Measurements from ENCODE around the gene SLC12A8.

Gene SLC12A8, protein sequence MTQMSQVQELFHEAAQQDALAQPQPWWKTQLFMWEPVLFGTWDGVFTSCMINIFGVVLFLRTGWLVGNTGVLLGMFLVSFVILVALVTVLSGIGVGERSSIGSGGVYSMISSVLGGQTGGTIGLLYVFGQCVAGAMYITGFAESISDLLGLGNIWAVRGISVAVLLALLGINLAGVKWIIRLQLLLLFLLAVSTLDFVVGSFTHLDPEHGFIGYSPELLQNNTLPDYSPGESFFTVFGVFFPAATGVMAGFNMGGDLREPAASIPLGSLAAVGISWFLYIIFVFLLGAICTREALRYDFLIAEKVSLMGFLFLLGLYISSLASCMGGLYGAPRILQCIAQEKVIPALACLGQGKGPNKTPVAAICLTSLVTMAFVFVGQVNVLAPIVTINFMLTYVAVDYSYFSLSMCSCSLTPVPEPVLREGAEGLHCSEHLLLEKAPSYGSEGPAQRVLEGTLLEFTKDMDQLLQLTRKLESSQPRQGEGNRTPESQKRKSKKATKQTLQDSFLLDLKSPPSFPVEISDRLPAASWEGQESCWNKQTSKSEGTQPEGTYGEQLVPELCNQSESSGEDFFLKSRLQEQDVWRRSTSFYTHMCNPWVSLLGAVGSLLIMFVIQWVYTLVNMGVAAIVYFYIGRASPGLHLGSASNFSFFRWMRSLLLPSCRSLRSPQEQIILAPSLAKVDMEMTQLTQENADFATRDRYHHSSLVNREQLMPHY

DNA sequence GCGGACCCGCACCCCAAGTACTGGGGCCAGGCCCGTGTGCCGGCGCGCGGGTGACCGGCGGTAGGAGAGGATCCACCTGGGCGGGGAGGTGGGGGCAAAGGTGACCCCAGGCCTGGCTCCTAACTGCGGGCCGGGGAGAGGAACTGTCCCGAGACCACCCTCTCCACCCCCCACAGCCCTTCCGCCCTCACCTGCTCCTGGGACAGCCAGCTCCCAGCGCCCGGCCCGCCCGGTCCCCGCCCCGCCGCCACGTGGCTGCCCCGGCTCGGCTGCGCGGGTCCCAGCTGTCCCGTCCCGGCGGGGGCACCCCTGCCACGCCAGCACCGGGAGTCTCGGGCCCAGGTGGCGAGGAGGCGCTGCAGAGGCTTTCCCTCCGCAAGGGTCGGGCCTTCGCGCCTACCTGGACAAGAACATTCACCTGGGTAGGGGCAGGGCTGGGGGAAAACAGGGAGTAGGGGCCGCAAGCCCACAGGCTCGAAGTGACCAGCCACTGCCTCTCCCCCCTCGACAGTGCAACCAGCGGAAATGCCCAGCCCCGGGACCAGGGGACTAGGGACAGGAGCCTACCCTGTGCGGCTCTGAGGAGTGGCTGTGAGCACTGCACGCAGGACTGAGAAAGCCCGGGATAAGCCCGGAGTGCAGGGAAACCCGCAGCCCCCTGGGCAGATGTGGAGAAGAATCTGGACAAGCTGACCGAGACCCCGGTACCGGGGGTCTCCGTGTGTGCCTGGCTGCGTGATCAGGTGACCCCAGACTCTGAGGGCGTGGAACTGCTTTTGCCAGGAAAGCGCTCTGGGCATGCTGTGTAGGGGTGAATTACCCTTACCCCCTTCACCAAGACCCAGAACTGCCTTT, at the start of gene SLC12A8:
Gene SLC12A8 (minus strand): TSS at position 240 of the 855 bp plus-strand sequence. CDS start 1,399 bp downstream, outside the sequence.
- peak; percentile 17 for DNase-seq

DNA sequence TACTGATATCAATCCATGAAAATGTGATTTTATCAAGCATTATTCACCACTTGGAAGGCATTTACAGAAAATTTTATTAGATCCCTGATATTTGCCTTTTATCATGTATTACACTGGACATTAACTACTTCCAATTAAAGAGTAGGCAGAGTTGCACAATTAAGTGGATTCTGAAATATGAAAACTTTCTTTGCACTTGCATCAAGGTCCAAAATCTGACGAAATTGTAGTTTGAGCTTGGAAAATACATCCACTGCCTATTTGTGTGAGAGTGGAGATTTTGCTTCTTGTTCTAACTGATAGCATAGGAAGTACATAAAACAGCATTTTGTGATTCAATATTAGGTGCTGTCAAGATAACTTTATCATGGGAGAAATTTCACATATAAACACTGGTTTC, 49.6 kb upstream of the SLC12A8 start:
- DNase-seq: no peak

DNA sequence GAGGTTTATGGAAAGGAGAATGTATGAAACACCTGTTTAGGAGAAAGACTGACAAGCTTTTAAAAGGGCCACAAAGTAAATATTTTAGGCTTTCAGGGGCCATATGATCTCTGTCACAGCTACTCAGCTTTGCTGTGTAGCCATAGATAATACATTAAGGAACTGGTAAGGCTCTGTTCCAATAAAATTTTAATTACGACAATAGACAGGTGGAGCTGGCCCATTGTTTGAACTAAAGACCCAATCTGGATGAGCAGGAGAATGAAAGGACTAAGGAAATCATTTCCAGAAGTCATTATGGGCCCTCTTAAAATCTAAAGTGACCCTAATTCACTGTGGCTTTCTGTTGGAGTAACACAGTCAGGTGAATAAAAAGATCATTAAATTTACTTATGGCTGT, 48.5 kb upstream of the SLC12A8 start:
- DNase-seq: no peak

DNA sequence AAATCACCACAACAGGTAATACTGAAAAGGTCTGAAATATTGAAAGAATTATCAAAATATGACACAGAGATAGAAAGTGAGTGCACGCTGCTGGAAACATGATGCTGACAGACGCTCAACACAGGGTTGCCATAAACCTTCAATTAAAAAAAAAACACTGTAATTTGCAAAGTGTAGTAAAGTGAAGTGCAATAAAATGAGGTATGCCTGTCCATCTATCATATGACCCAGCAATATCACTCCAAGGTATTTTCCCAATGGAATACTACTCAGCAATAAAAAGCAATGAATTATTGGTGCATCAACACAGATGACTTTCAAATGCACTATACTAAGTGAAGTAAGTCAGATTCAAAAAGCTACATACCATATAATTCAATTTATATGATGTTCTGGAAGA, 47.6 kb upstream of the SLC12A8 start:
- no peak for DNase-seq

DNA sequence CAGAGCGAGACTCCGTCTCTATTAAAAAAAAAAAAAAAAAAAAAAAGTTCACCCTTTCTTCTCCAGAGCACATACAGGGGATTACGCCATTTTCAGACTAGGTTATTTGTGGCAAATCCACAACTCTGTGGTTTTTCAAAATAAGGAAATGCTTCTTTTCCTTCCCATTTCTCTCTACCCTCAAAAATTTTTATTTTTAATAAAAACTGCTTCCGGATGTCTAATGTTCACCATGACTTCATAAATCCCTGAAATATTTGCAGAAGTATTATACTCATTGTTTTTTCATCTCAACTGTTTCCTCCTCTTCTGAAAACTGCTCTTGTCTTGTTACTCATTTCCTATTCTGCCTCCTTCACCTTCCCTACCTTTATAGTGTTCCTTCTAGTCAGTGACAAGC, 45.0 kb upstream of the SLC12A8 start:
- no peak for DNase-seq

DNA sequence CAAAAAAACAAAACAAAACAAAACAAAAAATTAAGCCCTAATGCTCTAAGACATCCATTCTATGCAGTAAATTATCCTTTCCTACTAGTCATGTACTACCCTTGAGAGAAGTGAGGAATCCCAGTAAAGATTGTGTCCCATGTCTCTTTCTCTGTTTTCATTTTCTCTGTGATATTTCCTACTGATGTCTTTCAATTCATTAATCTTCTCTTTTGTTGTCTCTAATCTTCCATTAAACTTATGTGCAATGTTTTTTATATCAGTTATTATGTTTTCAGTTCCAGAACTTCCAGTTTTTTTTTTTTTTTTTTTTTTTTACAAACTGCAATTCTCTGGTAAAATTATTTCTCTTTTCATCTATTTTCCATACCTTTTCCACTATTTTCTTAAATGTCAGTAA, 44.1 kb upstream of the SLC12A8 start:
- no peak for DNase-seq

DNA sequence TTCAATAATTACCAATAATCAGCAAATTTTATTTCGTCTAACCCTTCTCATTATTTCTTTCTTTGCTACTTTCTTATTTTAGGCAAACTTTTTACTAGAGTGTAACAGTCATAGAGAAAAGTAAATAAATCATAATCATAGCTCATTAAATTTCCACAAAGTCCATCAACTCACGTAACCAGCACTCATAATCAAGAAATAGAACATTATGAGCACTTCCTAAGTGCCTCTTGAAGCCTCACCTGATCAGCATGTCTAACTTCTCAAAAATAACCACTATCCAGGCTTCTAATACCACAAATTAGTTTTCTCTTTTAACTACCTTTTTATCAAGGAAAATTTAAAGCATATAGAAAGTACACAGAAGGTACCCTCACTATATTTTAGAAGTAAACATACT, 38.4 kb upstream of the SLC12A8 start:
- DNase-seq: no peak

DNA sequence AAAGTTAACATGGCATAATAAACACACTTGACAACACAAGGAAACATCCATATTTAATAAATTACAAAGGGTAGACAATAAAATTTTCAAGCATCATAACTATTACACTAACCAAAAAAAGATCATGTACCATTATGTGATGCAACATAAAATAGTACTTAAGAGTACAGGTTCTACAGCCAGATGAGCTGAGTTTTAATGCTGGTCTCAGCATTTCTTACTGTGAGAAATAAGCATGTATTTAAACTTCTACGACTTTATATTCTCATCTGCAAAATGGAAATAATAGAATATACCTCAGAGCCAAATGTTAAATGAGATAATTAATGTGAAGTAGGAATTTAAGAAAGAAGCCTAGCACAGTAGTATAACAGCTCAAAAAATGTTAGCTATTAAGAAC, 33.7 kb upstream of the SLC12A8 start:
- DNase-seq: no peak

DNA sequence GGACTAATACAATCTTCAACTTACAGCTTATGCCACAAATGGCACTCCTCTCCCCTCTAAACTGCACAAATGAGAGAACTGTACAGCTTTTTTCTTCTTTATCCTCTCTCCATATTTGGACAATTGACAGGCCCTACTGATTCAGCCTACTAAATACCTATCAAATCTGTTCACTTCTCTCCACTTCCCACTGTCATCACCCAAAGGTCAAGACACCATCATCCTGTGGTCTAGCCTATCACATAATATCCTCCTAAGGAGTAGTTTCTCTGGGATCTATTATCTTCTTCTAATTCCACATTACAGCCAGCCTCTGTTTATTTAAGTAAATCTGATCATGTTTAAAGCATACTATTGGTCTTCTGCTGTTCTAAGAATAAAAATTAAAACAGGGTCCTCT, 33.0 kb upstream of the SLC12A8 start:
- DNase-seq: no peak

DNA sequence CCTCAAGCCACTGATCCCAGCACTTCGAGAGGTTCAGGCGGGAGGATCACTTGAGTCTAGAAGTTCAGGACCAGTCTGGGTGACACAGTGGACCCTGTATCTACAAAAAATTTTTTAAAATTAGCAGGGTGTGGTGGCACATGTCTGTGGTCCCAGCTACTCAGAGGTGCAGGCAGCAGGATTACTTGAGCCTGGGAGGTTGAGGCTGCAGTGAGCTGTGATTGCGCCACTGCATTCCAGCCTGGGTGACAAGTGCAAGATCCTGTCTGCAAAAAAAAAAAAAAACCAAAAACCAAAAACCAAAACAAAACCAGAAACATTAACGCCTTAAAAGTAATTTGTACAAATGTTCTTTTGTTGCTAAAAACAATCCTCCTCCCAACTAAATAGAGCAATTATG, 27.9 kb upstream of the SLC12A8 start:
- no peak for DNase-seq

DNA sequence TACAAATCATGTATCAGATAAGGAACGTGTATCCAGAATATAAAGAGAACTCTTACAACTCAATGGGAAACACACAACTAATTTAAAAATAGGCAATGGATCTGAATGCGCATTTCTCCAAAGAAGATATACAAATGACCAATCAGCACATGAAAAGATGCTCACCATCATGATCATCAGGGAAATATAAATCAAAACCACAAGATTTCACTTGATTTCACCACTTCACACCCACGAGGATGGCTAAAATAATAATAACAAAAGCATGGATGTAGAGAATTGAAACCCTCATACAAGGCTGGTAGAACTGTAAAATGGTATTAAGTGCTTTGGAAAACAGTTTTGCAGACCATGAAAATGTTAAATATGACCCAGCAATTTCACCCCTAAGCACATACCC, 26.7 kb upstream of the SLC12A8 start:
- DNase-seq: no peak

DNA sequence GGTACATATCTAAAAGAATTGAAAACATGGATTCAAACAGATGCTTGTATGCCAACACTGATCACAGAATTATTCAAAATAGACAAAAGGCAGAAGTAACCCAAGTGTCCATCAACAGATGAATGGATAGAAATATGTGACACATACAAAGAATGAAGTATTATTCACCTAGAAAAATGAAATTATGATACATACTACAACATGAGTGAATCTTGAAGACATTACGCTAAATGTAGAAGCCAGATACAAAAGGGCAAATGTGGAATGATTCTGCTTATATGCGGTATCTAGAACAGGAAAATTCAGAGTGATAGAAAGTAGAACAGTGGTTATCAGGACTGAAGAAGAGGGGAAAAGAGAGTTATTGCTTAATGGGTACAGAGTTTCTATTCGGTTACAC, 26.2 kb upstream of the SLC12A8 start:
- no peak for DNase-seq

DNA sequence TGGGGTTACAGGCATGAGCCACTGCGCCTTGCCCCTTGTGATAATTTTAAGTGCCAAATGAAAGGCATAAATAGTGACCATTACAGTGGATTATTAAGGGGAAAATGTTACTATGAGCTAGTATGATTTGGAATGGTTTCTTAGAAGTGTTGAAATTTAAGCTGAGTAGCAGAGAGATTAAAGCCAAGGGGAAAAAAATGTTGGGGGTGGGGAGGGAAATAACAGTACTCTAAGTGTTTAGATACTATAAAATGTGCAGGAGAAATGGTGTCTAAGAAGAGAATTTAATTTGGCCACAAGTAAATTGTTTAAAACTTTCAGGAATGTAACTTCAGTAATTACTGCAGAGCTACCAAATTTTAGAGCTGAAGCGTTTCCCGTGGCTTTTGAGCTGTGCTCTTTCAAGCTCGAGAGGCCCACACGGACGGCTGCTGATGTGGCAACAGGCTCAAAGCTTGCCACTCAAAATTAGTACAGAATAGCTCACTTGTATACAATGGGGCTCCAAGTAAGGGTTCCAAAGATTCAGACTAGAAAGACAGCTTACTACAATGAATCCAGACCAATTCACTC, 23.9 kb upstream of the SLC12A8 start:
- DNase-seq: no peak

DNA sequence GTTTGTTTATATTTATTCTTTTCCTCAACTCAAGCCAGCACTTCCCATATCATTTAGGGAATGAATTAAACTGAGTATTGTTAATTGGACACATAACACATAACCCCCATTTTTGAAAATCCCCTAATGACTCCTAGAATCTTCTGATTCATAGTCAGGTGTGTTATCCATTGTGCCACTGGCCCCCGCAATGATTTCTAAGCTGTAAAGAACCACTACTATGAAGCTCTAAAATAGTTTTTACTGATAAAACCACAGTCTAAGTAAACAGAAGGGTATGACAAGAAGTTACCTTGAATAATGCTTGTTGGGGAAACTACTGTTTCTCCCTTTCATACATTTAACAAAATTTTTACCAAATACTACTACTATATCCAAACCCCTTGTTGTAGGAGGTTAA, 22.3 kb upstream of the SLC12A8 start:
- no peak for DNase-seq

DNA sequence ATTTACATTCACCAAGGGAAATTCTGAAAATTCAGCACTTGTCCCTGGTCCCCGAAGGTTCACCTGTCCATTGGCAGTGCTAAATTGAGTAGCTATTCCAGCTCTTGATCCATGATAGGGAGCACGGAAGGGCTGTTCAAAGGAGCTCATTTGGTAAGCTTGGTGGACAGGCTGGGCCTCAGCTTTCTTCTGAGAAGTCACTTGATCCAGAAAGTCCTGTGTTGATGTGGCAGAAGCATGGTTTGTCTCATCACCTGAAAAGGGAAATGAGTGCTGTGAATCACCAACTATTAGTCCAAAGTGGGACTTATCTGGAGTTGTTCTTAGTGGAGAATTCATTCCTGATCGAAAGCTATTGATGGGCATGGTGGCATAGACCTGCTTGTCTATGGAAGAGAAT, 19.9 kb upstream of the SLC12A8 start:
- DNase-seq: no peak

DNA sequence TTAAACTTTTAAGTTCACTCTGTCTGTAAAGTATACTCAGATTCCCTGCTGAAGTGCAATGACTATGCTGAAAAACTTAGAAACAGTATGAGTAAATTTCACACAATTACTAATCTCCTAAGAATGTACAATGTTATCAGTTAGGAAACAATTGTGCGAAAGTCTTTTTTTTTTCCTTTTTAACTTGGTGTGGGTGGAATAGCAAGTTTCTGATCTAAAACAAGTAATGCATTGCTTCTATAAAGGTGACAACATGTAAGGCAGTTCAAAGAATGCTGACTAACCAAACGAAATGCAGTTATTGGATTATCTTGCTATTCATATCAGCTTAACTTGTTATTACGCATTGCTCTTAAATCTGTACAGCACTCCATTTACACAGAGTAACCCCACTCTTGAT, 19.3 kb upstream of the SLC12A8 start:
- DNase-seq: no peak

DNA sequence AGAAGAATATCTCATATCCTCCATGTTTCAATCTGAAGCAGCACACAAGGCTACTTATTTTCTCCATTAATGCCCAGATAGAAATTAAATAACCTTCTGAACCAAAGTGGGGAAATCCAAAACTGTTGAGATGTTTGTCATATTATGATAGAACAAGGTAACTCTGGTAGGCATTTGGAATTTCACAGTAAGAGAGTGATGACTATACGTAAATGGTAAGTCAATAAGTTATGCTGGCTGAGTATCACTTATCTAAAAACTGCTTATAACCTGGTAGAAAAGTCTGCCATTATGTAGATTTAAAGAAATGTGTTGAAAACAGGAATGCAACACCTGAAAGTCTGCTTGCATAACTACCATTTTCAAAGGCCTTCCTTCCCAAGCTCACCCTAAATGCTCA, 17.2 kb upstream of the SLC12A8 start:
- no peak for DNase-seq

DNA sequence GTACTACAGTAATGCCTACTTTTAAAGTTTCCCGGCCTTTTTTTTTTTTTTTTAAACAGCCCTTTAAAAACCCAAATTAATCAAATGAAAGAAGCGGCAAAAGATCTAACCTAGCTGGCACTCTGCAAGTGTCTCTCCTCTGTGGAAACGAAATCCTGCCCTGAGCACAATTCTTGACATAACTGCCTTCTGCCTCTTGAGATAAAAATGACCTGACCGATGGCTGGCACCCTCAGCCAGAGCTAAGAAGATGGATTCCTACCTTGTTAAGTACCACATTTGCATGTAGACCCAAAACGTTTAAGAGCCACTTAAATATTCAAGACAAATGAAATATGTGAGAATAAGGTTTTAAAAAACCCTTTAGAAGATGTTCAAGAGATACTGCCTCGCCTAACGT, 16.6 kb upstream of the SLC12A8 start:
- DNase-seq: no peak

DNA sequence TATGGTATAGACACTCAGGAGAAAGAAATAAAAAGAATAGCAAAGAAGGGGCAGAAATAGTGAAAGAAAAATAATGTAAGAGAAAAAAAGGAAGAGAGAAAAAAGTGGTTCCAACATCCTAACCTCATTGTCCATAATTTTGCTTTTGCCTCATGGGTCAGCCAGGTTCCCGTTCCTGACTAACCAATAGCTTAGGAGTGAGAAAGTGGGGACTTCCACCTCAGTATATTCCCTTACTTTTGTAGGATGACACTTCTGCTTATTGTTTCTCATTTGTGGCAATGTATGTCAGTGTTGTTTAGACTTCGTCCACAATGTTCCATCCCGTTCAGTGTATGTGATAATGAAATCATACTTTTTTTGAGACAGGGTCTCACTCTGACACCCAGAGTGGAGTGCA, 9.3 kb upstream of the SLC12A8 start:
- no peak for DNase-seq

DNA sequence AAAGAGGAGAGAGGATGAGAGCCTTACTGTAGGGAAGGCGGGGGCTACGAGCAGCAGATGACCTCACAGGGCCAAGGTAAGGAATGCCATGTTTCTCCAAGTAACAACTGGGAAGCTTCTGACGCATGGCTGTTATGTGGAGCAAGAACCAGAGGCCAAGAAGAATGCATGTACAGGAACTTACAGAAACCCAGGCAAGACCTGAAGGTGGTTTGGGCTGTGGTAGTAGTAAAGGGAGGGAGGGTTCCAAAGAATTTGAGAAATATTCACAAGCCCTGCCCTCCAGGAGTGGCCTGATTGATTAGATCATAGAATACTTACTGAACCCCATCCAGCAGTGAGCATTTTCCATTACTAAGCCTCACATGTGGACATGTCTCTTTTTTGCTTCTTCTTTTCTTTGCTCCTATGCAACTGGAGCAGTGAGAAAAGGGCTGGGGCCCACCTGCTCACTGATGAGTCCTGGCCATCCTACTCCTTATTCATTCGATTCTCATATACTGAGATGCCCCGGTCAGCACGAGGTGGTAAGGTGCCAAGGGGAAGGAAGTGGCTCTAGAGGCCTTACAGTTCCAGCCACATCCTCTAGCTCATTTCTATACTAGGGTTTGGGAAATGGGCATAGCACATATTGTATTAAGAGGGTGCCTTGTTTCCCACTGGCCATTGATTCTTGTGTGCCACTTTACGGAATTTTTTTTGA, 8.3 kb upstream of the SLC12A8 start:
- no peak for DNase-seq

DNA sequence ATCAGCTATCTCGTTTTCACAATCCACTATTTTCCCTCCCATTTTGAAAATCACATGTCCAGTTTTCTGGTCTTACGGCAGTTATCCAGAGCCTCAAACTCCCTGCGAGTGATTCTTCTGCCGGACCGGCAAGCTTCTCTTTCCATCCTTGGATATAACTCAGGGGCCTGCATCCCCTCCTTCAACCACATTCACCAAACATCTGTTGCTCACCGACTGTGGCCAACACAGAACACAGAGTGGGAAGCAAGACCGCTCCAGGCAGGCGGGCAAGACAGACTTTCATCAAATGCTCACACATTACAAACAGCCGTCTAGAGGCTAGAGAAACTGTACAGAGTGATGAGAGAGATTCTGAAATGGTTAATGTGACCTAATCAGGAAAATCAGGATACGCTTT, 7.6 kb upstream of the SLC12A8 start:
- DNase-seq: no peak

DNA sequence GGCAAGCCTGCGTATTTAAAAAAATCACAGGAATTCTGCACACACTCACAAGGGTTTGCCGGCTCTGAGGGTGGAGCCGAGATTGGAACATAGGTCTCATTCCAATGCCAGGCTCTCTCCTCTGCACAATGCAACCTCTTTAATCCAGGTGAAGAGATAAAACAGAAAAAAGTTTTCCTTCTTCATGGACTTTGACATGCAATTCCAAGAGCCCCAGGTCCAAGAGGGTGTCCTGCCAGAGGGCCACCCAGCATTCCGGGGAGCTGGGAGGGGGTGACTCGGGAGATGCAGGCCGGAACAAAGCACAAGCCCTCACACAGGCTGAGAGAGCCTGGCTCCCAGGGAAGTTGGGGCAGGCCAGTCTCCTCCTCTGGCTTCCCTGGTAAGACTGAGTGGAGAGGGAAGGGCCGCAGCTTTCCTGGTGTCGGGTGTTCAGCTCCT, 6.7 kb upstream of the SLC12A8 start:
- no peak for DNase-seq

DNA sequence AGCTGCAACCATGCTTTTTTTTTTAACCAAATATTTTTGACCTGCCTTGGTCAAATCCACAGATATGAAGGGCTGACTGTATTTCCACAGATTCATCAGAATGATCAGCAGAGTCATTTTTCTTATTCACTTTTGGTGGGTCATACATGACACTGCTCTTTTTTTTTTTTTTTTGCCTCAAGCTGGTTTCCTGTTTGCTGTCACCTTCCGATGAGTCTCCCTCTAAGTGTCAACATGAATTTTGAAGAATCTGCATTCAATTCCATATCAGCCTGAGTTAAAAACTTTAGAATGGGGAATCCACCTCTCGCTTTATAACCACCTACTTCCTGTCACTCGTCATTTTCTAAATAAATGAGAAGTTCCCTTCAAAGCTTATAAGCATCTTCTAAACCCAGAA, 2.2 kb upstream of the SLC12A8 start:
- no peak for DNase-seq

All from RPMI8226 (cell line).